ENCODE results near the gene BNC1.

DNA sequence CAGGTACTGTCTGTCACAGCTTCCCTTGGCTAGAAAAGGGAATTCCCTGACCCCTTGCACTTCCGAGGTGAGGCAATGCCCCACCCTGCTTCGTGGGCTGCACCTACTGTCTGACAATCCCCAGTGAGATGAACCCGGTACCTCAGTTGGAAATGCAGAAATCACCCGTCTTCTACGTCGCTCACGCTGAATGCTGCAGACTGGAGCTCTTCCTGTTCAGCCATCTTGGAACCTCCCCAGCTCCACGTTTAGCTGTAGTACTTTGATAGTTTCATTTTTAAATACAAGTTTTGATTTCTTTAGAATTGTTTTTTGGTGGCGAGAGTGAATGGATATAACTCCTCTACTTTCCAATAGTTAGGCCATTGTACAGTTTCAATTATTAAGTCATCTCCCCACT is 59.0 kb downstream of the BNC1 start:
- TF ChIP-seq, protein P1, sequence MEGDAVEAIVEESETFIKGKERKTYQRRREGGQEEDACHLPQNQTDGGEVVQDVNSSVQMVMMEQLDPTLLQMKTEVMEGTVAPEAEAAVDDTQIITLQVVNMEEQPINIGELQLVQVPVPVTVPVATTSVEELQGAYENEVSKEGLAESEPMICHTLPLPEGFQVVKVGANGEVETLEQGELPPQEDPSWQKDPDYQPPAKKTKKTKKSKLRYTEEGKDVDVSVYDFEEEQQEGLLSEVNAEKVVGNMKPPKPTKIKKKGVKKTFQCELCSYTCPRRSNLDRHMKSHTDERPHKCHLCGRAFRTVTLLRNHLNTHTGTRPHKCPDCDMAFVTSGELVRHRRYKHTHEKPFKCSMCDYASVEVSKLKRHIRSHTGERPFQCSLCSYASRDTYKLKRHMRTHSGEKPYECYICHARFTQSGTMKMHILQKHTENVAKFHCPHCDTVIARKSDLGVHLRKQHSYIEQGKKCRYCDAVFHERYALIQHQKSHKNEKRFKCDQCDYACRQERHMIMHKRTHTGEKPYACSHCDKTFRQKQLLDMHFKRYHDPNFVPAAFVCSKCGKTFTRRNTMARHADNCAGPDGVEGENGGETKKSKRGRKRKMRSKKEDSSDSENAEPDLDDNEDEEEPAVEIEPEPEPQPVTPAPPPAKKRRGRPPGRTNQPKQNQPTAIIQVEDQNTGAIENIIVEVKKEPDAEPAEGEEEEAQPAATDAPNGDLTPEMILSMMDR (IDR thresholded peaks at IDR 0.05; ENCODE audit: low read depth, low read length, missing input control), result no peak
- TF ChIP-seq TAF1 (conservative IDR thresholded peaks at IDR 0.05) (no peak), RXRA (IDR thresholded peaks at IDR 0.05) (no peak), RAD21 (IDR thresholded peaks at IDR 0.05) (no peak), YY1 (IDR thresholded peaks at IDR 0.05) (no peak), SP1 (IDR thresholded peaks at IDR 0.05) (no peak)
- TF ChIP-seq, protein P2, sequence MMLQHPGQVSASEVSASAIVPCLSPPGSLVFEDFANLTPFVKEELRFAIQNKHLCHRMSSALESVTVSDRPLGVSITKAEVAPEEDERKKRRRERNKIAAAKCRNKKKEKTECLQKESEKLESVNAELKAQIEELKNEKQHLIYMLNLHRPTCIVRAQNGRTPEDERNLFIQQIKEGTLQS (IDR thresholded peaks at IDR 0.05), result no peak
- TF ChIP-seq, protein P3, sequence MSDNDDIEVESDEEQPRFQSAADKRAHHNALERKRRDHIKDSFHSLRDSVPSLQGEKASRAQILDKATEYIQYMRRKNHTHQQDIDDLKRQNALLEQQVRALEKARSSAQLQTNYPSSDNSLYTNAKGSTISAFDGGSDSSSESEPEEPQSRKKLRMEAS (IDR thresholded peaks at IDR 0.05), result no peak
- TF ChIP-seq, protein P4, sequence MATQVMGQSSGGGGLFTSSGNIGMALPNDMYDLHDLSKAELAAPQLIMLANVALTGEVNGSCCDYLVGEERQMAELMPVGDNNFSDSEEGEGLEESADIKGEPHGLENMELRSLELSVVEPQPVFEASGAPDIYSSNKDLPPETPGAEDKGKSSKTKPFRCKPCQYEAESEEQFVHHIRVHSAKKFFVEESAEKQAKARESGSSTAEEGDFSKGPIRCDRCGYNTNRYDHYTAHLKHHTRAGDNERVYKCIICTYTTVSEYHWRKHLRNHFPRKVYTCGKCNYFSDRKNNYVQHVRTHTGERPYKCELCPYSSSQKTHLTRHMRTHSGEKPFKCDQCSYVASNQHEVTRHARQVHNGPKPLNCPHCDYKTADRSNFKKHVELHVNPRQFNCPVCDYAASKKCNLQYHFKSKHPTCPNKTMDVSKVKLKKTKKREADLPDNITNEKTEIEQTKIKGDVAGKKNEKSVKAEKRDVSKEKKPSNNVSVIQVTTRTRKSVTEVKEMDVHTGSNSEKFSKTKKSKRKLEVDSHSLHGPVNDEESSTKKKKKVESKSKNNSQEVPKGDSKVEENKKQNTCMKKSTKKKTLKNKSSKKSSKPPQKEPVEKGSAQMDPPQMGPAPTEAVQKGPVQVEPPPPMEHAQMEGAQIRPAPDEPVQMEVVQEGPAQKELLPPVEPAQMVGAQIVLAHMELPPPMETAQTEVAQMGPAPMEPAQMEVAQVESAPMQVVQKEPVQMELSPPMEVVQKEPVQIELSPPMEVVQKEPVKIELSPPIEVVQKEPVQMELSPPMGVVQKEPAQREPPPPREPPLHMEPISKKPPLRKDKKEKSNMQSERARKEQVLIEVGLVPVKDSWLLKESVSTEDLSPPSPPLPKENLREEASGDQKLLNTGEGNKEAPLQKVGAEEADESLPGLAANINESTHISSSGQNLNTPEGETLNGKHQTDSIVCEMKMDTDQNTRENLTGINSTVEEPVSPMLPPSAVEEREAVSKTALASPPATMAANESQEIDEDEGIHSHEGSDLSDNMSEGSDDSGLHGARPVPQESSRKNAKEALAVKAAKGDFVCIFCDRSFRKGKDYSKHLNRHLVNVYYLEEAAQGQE (IDR thresholded peaks at IDR 0.05), result no peak
